Right kidney (tissue), 1 donor: ENCODE results near the gene ESPNL.

Experiments used
- DNase-seq: peaks from one replicate; pipeline ENCODE4 v3.0.0-alpha.2; 2016

The ESPNL gene

DNA sequence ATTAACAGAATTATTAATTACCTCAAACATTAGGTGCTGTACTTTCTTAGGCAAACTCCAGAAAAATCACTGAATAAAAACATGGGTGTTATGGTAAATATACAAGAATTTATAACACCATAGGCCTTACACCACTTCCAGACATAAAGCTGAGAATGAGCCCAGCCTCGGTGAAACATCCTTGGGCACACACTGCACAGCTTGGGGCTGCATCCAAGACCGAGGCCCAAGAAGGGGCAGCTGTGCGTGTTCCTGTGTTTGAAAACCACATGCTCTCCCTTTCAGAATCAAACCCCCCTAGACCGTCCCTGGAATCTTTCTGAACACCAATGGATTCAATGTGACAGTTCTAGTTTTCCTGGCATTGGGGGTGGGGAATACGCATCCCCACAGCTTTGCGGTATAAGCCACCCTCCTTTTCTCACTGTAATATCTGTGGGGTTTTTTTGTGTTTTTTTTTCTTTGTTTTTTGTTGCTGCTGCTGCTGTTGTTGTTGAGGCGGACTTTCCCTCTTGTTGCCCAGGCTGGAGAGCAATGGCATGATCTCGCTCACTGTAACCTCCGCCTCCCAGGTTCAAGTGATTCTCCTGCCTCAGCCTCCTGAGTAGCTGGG, 71.5 kb downstream of the ESPNL start:
- DNase-seq = no peak

DNA sequence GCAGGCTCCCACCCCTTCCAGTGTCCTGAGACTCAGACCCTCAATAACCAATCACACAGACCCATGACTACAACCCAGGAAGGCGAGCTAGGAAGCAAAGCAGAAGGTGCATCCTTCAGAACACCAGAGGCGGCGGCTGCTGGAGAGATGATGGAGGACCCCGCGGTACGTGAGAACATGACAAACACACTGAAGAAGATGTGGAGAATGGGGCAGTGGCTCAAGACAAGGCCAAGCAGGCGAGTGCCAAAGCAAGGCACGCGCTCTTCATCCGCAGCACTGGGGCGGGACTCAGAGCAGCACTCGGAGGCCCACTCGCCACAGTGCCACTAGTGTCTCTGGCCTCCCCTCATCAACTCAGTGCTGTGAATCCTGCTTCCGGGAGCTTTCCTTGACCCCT, 72.3 kb downstream of the ESPNL start:
- DNase-seq = no peak

DNA sequence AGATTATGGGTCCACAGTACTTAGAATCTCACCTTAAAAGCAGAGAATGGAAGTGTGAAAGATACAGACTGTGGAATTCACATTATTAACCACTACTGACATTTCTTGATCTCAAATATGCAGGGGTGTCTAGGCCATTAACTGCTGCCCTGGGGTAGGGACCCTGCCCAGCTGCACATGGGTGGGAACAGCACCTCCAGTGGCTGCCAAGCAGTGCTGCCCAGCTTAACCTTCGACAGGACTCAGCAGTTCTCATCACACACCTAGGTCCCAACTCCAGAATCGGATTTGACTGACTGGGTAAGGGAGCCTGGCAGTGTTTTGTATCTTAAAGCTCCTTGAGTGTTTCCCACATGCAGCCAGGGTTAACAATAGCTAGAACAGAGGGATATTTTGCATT, 73.6 kb downstream of the ESPNL start:
- DNase-seq = no peak

DNA sequence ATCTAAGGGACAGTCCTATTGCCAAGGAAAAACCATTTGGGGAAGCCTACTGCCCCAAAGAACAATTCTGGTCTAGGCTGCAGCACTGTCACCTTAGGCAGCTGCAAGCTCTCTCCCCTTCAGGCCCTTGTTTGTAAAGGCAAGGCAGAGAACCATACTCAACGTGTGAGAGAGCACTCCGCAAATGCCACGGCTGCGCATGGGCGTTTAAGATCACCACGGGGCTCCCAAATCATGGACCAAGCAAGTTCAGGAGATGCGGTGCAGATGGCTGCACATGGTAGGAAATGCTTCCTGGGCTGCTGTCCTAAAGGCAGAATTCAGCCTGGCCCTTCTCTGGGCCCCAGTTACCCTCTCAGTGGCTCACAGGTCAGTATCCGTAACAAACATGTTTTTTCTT, 74.2 kb downstream of the ESPNL start:
- no peak for DNase-seq

DNA sequence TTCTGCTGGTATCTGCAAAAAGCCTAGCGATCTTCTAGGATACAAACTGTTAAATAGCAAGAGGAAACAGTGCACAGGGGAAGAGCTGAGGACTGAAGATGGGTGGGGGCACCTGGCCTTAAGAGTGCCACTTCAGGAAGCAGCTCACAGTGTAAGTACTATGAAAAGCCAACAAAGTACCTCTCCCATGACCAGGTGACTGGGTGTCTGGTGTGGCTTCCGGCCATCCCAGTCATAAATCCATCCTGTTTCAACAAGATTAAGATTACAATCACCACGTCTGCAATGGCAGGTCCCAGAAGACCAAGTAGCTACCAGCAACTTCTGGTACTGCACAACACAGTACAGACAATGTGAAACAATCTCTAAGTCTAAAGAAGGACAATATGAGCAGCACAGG, 74.6 kb downstream of the ESPNL start:
- no peak for DNase-seq

DNA sequence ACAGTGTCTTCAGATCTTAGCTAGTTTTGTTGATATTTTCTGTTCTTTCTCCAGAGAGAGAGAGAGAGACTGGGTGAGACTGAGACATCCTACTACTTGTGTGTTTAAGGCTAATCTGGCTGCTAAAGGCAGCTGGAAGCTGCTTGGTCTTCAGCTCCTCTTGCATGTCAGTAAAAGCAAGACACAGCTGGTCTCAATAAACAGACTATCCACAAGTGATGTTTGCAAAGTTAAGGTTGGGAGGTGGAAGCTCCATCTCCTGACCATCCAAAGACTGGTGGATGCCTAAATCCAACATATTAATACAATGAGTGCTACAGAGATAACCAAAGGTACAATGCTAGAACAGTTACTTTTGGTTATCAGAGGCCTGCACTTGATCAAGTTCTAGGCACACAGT, 76.5 kb downstream of the ESPNL start:
- DNase-seq = no peak

DNA sequence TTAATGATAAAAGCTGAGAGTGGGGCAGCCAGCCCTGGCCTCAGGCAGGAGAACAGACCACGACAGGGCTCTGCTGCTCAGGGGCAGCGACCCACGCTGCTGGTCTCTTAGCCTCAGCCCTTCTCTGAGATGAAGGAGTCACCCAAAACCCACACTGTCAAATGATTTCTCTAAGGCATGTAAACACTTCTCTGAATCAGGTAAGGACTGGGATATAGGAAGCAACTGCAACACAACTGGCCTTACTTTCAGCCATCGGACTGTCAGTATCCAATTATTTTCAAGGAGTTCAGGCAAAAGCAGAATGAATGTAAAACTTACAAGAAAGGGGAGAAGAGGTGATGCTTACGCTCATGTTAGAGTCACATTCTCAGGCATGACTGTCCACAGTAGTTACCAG, 80.4 kb downstream of the ESPNL start:
- DNase-seq = no peak

DNA sequence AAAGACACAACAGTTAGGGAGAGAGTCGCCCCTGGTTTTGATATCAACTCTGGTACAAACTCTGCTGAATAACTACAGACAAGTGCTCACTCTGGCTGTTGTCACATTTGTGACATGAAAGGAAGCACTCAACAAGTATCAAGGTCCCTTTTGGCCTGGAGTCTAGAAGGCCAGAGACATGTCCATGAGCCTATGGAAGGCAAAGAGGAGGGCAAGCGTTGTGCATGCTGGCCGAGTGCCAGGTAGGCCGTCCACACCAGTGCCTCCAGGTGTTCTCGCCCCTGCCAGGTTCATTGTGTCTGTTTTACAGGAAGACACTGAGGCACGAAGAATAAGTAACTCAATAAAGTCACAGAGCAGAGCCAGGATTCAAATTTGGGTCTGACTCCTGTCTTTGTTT, 82.2 kb downstream of the ESPNL start:
- DNase-seq = no peak
